ENCODE measurements around the gene UBE2Z. TPM values are rescaled to one million over a fixed set of nuclear protein-coding genes. Genes with fewer than 3 reads are reported as not detected.
A peak's percentile ranks its signal among the peaks of the same experiment; 100 is the strongest.

The UBE2Z gene
- total and polyA plus RNA-seq, 9 of the 15 experiments (the other 6 are each of a cell fraction or from before 2014, with no cell fraction given): 11.8 to 89.0 (median 38.2) TPM

- TF ChIP-seq CTCFL (IDR thresholded peaks at IDR 0.05; ENCODE audit: borderline replicate concordance, insufficient read depth, low read depth, low read length, poor library complexity, severe bottlenecking) (no peak), ZNF263 (CRISPR knock-in tag; IDR thresholded peaks at IDR 0.05; ENCODE audit: borderline replicate concordance) (0 out of 2 replicates have a peak, but pooled peaks have one; percentile 32), ETV1 (tag; conservative IDR thresholded peaks at IDR 0.05; ENCODE audit: low read depth) (peak; percentile 67), NFIC (IDR thresholded peaks at IDR 0.05) (peak; percentile 49; the same call in 1 of the 2 replicates), HES1 (IDR thresholded peaks at IDR 0.05; ENCODE audit: low read depth) (peak; percentile 69; the same call in 1 of the 2 replicates), KDM1A (IDR thresholded peaks at IDR 0.05) (peak; percentile 98 to 99), ZNF778 (CRISPR knock-in tag; IDR thresholded peaks at IDR 0.05) (no peak), EGR1 (conservative IDR thresholded peaks at IDR 0.05) (peak; percentile 52; the same call in 1 of the 2 replicates), NR2C1 (IDR thresholded peaks at IDR 0.05) (peak; percentile 51; the same call in 1 of the 2 replicates), NR2C1 (tag; IDR thresholded peaks at IDR 0.05) (peak; percentile 78), TEAD4 (IDR thresholded peaks at IDR 0.05; ENCODE audit: low read length) (peak; percentile 77), TEAD4 (CRISPR knock-in tag; IDR thresholded peaks at IDR 0.05; ENCODE audit: borderline replicate concordance) (no peak), ZNF589 (CRISPR knock-in tag; IDR thresholded peaks at IDR 0.05; ENCODE audit: low read depth) (peak; percentile 63; the same call in 1 of the 2 replicates), CBFA2T2 (conservative IDR thresholded peaks at IDR 0.05) (peak; percentile 85), DLX4 (CRISPR knock-in tag; IDR thresholded peaks at IDR 0.05) (no peak), KLF16 (IDR thresholded peaks at IDR 0.05) (peak; percentile 50; the same call in 1 of the 2 replicates), ZNF780A (CRISPR knock-in tag; IDR thresholded peaks at IDR 0.05) (no peak), SMAD1 (IDR thresholded peaks at IDR 0.05; ENCODE audit: low read depth, low read length, partially characterized antibody) (peak; percentile 29), ZC3H4 (CRISPR knock-in tag; IDR thresholded peaks at IDR 0.05; ENCODE audit: borderline replicate concordance) (0 out of 2 replicates have a peak, but pooled peaks have one; percentile 17), PML (IDR thresholded peaks at IDR 0.05; ENCODE audit: low read length) (peak; percentile 23; the same call in 1 of the 2 replicates), PBX2 (CRISPR knock-in tag; IDR thresholded peaks at IDR 0.05; ENCODE audit: low read depth) (no peak), PBX2 (tag; conservative IDR thresholded peaks at IDR 0.05; ENCODE audit: low read depth) (peak; percentile 71)
Observed at GRCh38 chr17:48871551-48872351, 36.5 kb upstream of the UBE2Z start (continued).
